HepG2 (cell line): Measurements from ENCODE around the gene PPIB. TPM values are rescaled to one million over a fixed set of nuclear protein-coding genes. Genes with fewer than 3 reads are reported as not detected.
A peak's percentile ranks its signal among the peaks of the same experiment; 100 is the strongest.

Experiments
- ASH2L ChIP-seq: fragments of 300-600, 200-600 bp; sonication (generic); IDR thresholded peaks from 2 replicates; pipeline ENCODE4 v1.7.0; 2017; ENCODE audit warnings: low read depth, mild to moderate bottlenecking, moderate library complexity, mixed read lengths, low read length; ENCODE audit not compliant: insufficient read length
- ATRX ChIP-seq: sonication (generic); formaldehyde crosslinking; IDR thresholded peaks from 2 replicates; pipeline ENCODE4 v1.4.0; 2020; ENCODE audit warnings: missing genetic modification reagents, borderline replicate concordance
- MIER2 ChIP-seq: IDR thresholded peaks from 2 replicates; pipeline ENCODE4 v1.6.1; 2016; ENCODE audit warnings: missing biosample characterization, missing genetic modification reagents
- MLLT10 ChIP-seq: sonication (generic); formaldehyde crosslinking; IDR thresholded peaks from 2 replicates; pipeline ENCODE4 v1.4.0; 2020; ENCODE audit warnings: missing genetic modification reagents
- NBN ChIP-seq: fragments of 450-650 bp; conservative IDR thresholded peaks from 2 replicates; pipeline ENCODE4 v1.6.1; 2017
- PRDM10 ChIP-seq: sonication (generic); formaldehyde crosslinking; IDR thresholded peaks from 2 replicates; pipeline ENCODE4 v1.4.0; 2020; ENCODE audit warnings: low read depth, missing genetic modification reagents
- RXRA ChIP-seq: sonication (generic); formaldehyde crosslinking; IDR thresholded peaks from 2 replicates; pipeline ENCODE4 v1.5.1; 2020; ENCODE audit warnings: missing genetic modification reagents
- SP1 ChIP-seq, 2 experiments: fragments of 450-650 bp in 1 of 2; sonication (generic) in 1 of 2; formaldehyde crosslinking in 1 of 2; IDR thresholded peaks; 2 replicates each; pipeline versions ENCODE4 v1.4.0 to v1.6.1; 2016 to 2020; ENCODE audit warnings: missing genetic modification reagents in 1 of 2
- SRY ChIP-seq: sonication (generic); formaldehyde crosslinking; IDR thresholded peaks from 2 replicates; pipeline ENCODE4 v1.8.0; 2022; ENCODE audit warnings: mild to moderate bottlenecking, missing genetic modification reagents
- SUZ12 ChIP-seq: fragments of 150-350 bp; IDR thresholded peaks from 2 replicates; pipeline ENCODE4 v1.6.1; 2014; ENCODE audit warnings: low read depth, low read length
- XBP1 ChIP-seq: sonication (generic); formaldehyde crosslinking; IDR thresholded peaks from 2 replicates; pipeline ENCODE4 v1.5.0; 2020; ENCODE audit warnings: missing genetic modification reagents
- ZBTB39 ChIP-seq: sonication (generic); formaldehyde crosslinking; IDR thresholded peaks from 2 replicates; pipeline ENCODE4 v1.5.0; 2020; ENCODE audit warnings: missing genetic modification reagents
- ZKSCAN8 ChIP-seq: IDR thresholded peaks from 2 replicates; pipeline ENCODE4 v1.6.1; 2016; ENCODE audit warnings: borderline replicate concordance, missing genetic modification reagents, missing compliant biosample characterization
- ZNF121 ChIP-seq: sonication (generic); formaldehyde crosslinking; IDR thresholded peaks from 2 replicates; pipeline ENCODE4 v1.5.0; 2020; ENCODE audit warnings: mild to moderate bottlenecking, missing genetic modification reagents
- ZNF460 ChIP-seq: sonication (generic); formaldehyde crosslinking; IDR thresholded peaks from 2 replicates; pipeline ENCODE4 v1.5.1; 2020; ENCODE audit warnings: missing genetic modification reagents, mild to moderate bottlenecking, borderline replicate concordance
- ZNF543 ChIP-seq: sonication (generic); formaldehyde crosslinking; IDR thresholded peaks from 2 replicates; pipeline ENCODE4 v1.4.0; 2020; ENCODE audit warnings: mild to moderate bottlenecking, missing genetic modification reagents
- ZNF644 ChIP-seq: IDR thresholded peaks from 2 replicates; pipeline ENCODE4 v1.6.1; 2016; ENCODE audit warnings: low read depth
- ZNF660 ChIP-seq: sonication (generic); formaldehyde crosslinking; IDR thresholded peaks from 2 replicates; pipeline ENCODE4 v1.5.1; 2020; ENCODE audit warnings: mild to moderate bottlenecking, low read depth, missing genetic modification reagents, borderline replicate concordance
- ZNF841 ChIP-seq: sonication (generic); formaldehyde crosslinking; IDR thresholded peaks from 2 replicates; pipeline ENCODE4 v1.8.1; 2023; ENCODE audit warnings: missing genetic modification reagents, borderline replicate concordance
- ZSCAN5A ChIP-seq: sonication (generic); formaldehyde crosslinking; IDR thresholded peaks from 2 replicates; pipeline ENCODE4 v1.8.0; 2022; ENCODE audit warnings: mild to moderate bottlenecking, missing genetic modification reagents, borderline replicate concordance
- polyA plus RNA-seq, 8 experiments: library from polyadenylated mRNA; depleted of rRNA in 3 of 8; stranded (reverse) in 7 of 8; unstranded in 1 of 8; fragments of >200 nt; fragmentation: Illumina TruSeq in 4 of 8; extraction: Trizol in 4 of 8; gene quantifications; 2 replicates each; pipeline versions ENCODE4 v1.2.1 to v1.2.3, GENCODE V29; 2011 to 2016; ENCODE audit warnings: low read depth in 4 of 8, missing spikeins in 1 of 8, mixed read lengths in 1 of 8; ENCODE audit not compliant: insufficient read depth in 1 of 8
- total RNA-seq, 5 experiments: library from RNA; depleted of rRNA; stranded (reverse); fragments of >200 nt; fragmentation: Illumina TruSeq; extraction: Trizol; gene quantifications; 2 replicates each; pipeline ENCODE4 v1.2.3, GENCODE V29; 2016; ENCODE audit warnings: low read depth in 1 of 5

The PPIB gene
- total and polyA plus RNA-seq, 2 of the 13 experiments (the other 11 are each of a cell fraction or from before 2014, with no cell fraction given) = 780 to 882 TPM

GRCh38 chr15:64146885-64147681 lies 15.7 kb downstream of the PPIB start (continued):
- no peak for TF ChIP-seq MLLT10 (CRISPR knock-in tag)
- TF ChIP-seq ZNF644 = peak; percentile 58; the same call in 1 of the 2 replicates
- peak; percentile 79; the same call in 1 of the 2 replicates for TF ChIP-seq ZNF121 (CRISPR knock-in tag)
- no peak for TF ChIP-seq SUZ12
- no peak for TF ChIP-seq NBN
- TF ChIP-seq ZNF543 (CRISPR knock-in tag) = peak; percentile 61; the same call in 1 of the 2 replicates
- no peak for TF ChIP-seq MIER2 (CRISPR knock-in tag)
- TF ChIP-seq ZNF460 (CRISPR knock-in tag) = no peak
- peak; percentile 73 for TF ChIP-seq RXRA (CRISPR knock-in tag)
- TF ChIP-seq XBP1 = no peak
- no peak for TF ChIP-seq SRY (CRISPR knock-in tag)
- TF ChIP-seq ZSCAN5A = peak; percentile 34; the same call in 1 of the 2 replicates
- TF ChIP-seq SP1 (IDR thresholded peaks at IDR 0.05) = no peak
- TF ChIP-seq SP1 (CRISPR knock-in tag; IDR thresholded peaks at IDR 0.05) = peak; percentile 39; the same call in 1 of the 2 replicates
- TF ChIP-seq ATRX = no peak
- TF ChIP-seq PRDM10 = no peak
- TF ChIP-seq ASH2L = peak; percentile 18
- TF ChIP-seq ZNF660 (CRISPR knock-in tag) = no peak
- no peak for TF ChIP-seq ZNF841 (CRISPR knock-in tag)
- no peak for TF ChIP-seq ZKSCAN8
- TF ChIP-seq ZBTB39 (CRISPR knock-in tag) = no peak
